K562 (cell line): ENCODE measurements around the gene COG6. TPM values are rescaled to one million over a fixed set of nuclear protein-coding genes. Genes with fewer than 3 reads are reported as not detected.

Source experiments
- CHD1 ChIP-seq: fragments of 200-600 bp; sonication (generic); IDR thresholded peaks from one replicate; pipeline ENCODE4 v1.6.1; 2012; ENCODE audit warnings: mild to moderate bottlenecking, moderate library complexity, low read length, inconsistent platforms
- COPS2 ChIP-seq: fragments of 450-650 bp; conservative IDR thresholded peaks from 2 replicates; pipeline ENCODE4 v1.6.1; 2016; ENCODE audit warnings: mild to moderate bottlenecking, moderate library complexity
- EHMT2 ChIP-seq: fragments of 450-650 bp; IDR thresholded peaks from 2 replicates; pipeline ENCODE4 v1.6.1; 2018; ENCODE audit warnings: antibody characterized with exemption
- NR2C1 ChIP-seq, 2 experiments: fragments of 450-650 bp; IDR thresholded peaks; 2 replicates each; pipeline ENCODE4 v1.6.1; 2017; ENCODE audit warnings: mild to moderate bottlenecking in 2 of 2, antibody characterized with exemption in 1 of 2, inconsistent platforms in 1 of 2, missing compliant biosample characterization in 1 of 2, missing genetic modification characterization in 1 of 2
- POLR2AphosphoS2 ChIP-seq: IDR thresholded peaks from 2 replicates; pipeline ENCODE4 v1.6.1; 2012; ENCODE audit warnings: low read length, improper control_type of control experiment
- RBM17 ChIP-seq: fragments of 200-400 bp; formaldehyde crosslinking; IDR thresholded peaks from 2 replicates; pipeline ENCODE4 v1.6.1; 2017; ENCODE audit warnings: low read depth, mild to moderate bottlenecking, low read length, borderline replicate concordance
- ZNF764 ChIP-seq: fragments of 250-450 bp; sonication (Bioruptor Pico); IDR thresholded peaks from 2 replicates; pipeline ENCODE4 v1.4.0; 2020; ENCODE audit warnings: low read depth, mild to moderate bottlenecking, moderate library complexity
- polyA plus RNA-seq, 8 experiments: library from polyadenylated mRNA; depleted of rRNA in 4 of 8; stranded (reverse) in 5 of 8; unstranded in 3 of 8; fragments of >200 nt; fragmentation: Nextera tagmentation in 2 of 8; fragmentation: Illumina TruSeq in 1 of 8; extraction: Ambion mirVana in 2 of 8; extraction: Trizol in 1 of 8; gene quantifications; 2 replicates each; pipeline versions ENCODE4 v1.2.1 to v1.2.3, GENCODE V29; 2011 to 2014; ENCODE audit warnings: inconsistent platforms in 1 of 8, missing spikeins in 1 of 8
- total RNA-seq, 7 experiments: library from RNA; depleted of rRNA in 6 of 7; stranded (reverse); fragments of >200 nt in 6 of 7; fragmentation: Illumina TruSeq in 2 of 7; extraction: Trizol in 2 of 7; gene quantifications; 2 replicates each; pipeline versions ENCODE4 v1.2.1 to v1.2.3, GENCODE V29; 2011 to 2021; ENCODE audit warnings: low replicate concordance in 1 of 7
- TF ChIP-seq, protein P1 (sequence below), 2 experiments: fragments of 450-650 bp; IDR thresholded peaks; 2 replicates each; pipeline ENCODE4 v1.6.1; 2018; ENCODE audit warnings: mild to moderate bottlenecking in 2 of 2, low read depth in 1 of 2; ENCODE audit not compliant: partially characterized antibody in 2 of 2
- TF ChIP-seq, protein P2 (sequence below): fragments of 250-450 bp; sonication (Bioruptor Pico); IDR thresholded peaks from 2 replicates; pipeline ENCODE4 v1.8.0; 2021; ENCODE audit warnings: moderate library complexity, mild to moderate bottlenecking, inconsistent platforms
- TF ChIP-seq, protein P3 (sequence below): sonication (generic); formaldehyde crosslinking; IDR thresholded peaks from 2 replicates; pipeline ENCODE4 v1.8.1; 2023; ENCODE audit warnings: mild to moderate bottlenecking, missing genetic modification reagents

Gene COG6
- total and polyA plus RNA-seq, 9 of the 15 experiments (the other 6 are each of a cell fraction or from before 2014, with no cell fraction given) = 2.6 to 20.9 (median 9.6) TPM

GRCh38 chr13:39663958-39664357 lies 8.5 kb downstream of the COG6 start (continued):
- TF ChIP-seq, protein P1, sequence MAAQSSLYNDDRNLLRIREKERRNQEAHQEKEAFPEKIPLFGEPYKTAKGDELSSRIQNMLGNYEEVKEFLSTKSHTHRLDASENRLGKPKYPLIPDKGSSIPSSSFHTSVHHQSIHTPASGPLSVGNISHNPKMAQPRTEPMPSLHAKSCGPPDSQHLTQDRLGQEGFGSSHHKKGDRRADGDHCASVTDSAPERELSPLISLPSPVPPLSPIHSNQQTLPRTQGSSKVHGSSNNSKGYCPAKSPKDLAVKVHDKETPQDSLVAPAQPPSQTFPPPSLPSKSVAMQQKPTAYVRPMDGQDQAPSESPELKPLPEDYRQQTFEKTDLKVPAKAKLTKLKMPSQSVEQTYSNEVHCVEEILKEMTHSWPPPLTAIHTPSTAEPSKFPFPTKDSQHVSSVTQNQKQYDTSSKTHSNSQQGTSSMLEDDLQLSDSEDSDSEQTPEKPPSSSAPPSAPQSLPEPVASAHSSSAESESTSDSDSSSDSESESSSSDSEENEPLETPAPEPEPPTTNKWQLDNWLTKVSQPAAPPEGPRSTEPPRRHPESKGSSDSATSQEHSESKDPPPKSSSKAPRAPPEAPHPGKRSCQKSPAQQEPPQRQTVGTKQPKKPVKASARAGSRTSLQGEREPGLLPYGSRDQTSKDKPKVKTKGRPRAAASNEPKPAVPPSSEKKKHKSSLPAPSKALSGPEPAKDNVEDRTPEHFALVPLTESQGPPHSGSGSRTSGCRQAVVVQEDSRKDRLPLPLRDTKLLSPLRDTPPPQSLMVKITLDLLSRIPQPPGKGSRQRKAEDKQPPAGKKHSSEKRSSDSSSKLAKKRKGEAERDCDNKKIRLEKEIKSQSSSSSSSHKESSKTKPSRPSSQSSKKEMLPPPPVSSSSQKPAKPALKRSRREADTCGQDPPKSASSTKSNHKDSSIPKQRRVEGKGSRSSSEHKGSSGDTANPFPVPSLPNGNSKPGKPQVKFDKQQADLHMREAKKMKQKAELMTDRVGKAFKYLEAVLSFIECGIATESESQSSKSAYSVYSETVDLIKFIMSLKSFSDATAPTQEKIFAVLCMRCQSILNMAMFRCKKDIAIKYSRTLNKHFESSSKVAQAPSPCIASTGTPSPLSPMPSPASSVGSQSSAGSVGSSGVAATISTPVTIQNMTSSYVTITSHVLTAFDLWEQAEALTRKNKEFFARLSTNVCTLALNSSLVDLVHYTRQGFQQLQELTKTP (IDR thresholded peaks at IDR 0.05; ENCODE audit: low read depth in 1 of 2, partially characterized antibody in 2 of 2) = no peak
- TF ChIP-seq POLR2AphosphoS2 = no peak
- no peak for TF ChIP-seq NR2C1 (IDR thresholded peaks at IDR 0.05)
- no peak for TF ChIP-seq NR2C1 (tag; IDR thresholded peaks at IDR 0.05)
- TF ChIP-seq, protein P2, sequence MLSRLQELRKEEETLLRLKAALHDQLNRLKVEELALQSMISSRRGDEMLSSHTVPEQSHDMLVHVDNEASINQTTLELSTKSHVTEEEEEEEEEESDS (CRISPR knock-in tag) = no peak
- TF ChIP-seq ZNF764 (CRISPR knock-in tag) = no peak
- TF ChIP-seq, protein P3, sequence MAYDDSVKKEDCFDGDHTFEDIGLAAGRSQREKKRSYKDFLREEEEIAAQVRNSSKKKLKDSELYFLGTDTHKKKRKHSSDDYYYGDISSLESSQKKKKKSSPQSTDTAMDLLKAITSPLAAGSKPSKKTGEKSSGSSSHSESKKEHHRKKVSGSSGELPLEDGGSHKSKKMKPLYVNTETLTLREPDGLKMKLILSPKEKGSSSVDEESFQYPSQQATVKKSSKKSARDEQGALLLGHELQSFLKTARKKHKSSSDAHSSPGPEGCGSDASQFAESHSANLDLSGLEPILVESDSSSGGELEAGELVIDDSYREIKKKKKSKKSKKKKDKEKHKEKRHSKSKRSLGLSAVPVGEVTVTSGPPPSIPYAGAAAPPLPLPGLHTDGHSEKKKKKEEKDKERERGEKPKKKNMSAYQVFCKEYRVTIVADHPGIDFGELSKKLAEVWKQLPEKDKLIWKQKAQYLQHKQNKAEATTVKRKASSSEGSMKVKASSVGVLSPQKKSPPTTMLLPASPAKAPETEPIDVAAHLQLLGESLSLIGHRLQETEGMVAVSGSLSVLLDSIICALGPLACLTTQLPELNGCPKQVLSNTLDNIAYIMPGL = no peak
- no peak for TF ChIP-seq CHD1
- no peak for TF ChIP-seq EHMT2
- TF ChIP-seq RBM17 = no peak
- TF ChIP-seq COPS2 = no peak
